GM12801 (cell line): ENCODE data around the gene ALKBH4.

Experiments
- CTCF ChIP-seq: IDR thresholded peaks from one replicate; pipeline ENCODE4 v1.5.1; 2011; ENCODE audit warnings: control low read depth; ENCODE audit not compliant: insufficient read length; ENCODE audit errors: extremely low read depth

The ALKBH4 gene

GRCh38 chr7:102418592-102418991, 46.1 kb downstream of the ALKBH4 start:
- no peak for TF ChIP-seq CTCF

DNA sequence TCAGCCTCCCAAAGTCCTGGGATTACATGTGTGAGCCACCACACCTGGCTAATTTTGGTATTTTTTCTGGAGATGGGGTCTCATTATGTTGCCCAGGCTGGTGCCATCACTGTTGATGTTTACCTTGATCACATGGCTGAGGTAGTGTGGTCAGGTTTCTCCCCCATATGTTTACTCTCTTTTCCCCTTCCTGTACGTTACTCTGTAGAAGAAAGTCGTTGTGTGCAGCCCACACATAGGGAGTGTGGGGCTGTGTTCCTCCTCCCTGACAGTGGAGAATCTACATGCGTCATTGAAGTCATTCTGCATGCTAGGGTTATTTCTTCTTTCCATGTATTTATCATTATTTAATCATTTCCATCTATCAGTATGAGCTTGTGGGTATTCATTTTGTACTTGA, 47.6 kb downstream of the ALKBH4 start:
- no peak for TF ChIP-seq CTCF

GRCh38 chr7:102416406-102416805, 48.3 kb downstream of the ALKBH4 start:
- no peak for TF ChIP-seq CTCF

- no peak for TF ChIP-seq CTCF
Measured at GRCh38 chr7:102415685-102416225, 48.9 kb downstream of the ALKBH4 start.

- TF ChIP-seq CTCF, result no peak
Measured at GRCh38 chr7:102413611-102414010, 51.1 kb downstream of the ALKBH4 start.

- no peak for TF ChIP-seq CTCF
Measured at GRCh38 chr7:102413091-102413490, 51.6 kb downstream of the ALKBH4 start.

- TF ChIP-seq CTCF, result no peak
Measured at GRCh38 chr7:102412548-102412947, 52.1 kb downstream of the ALKBH4 start.

DNA sequence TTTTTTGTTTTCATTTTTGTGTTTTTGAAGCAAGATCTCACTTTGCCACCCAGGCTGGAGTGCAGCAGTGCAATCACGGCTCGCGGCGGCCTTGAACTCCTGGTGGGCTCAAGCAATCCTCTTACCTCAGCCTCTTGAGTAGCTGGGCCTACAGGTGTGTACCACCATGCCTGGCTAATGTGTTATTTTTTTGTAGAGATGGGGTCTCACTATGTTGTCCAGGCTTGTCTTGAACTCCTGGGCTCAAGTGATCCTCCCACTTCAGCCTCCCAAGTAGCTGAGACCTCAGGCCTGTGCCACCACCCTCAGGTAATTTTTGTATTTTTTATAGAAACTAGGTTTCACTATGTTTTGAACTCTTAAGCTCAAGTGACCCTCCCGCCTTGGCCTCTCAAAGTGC, 53.7 kb downstream of the ALKBH4 start:
- no peak for TF ChIP-seq CTCF
